Stomach (tissue), 19 donors: ENCODE results near the gene KHDC4. TPM values are rescaled to one million over a fixed set of nuclear protein-coding genes. Genes with fewer than 3 reads are reported as not detected.

Experiments used
- DNase-seq, 2 donors: peaks; one replicate each; pipeline versions ENCODE4 v3.0.0 to v3.0.0-alpha.2; 2013 to 2019
- H3K27ac ChIP-seq, 5 donors: fragments of 200-600 bp in 4 of 5; sonication (generic) in 4 of 5; one replicate each; pipeline ENCODE4 v1.5.1; 2013 to 2019; ENCODE audit warnings: mild to moderate bottlenecking in 1 of 5, moderate library complexity in 1 of 5
- H3K27me3 ChIP-seq, 3 donors: fragments of 200-600 bp; sonication (generic); one replicate each; pipeline ENCODE4 v1.5.1; 2017 to 2019; ENCODE audit warnings: mixed run types in 1 of 3
- H3K36me3 ChIP-seq, 4 donors: fragments of 200-600 bp; sonication (generic); 1 replicate in 3 of 4; 2 replicates in 1 of 4; pipeline ENCODE4 v1.5.1; 2016 to 2019
- H3K4me1 ChIP-seq, 4 donors: fragments of 200-600 bp; sonication (generic); one replicate each; pipeline ENCODE4 v1.5.1; 2016 to 2019
- H3K4me3 ChIP-seq, 4 donors: fragments of 200-600 bp; sonication (generic) in 3 of 4; one replicate each; pipeline ENCODE4 v1.5.1; 2016 to 2019; ENCODE audit warnings: mild to moderate bottlenecking in 1 of 4
- H3K9me3 ChIP-seq, 4 donors: fragments of 200-600 bp; sonication (generic); one replicate each; pipeline ENCODE4 v1.5.1; 2016 to 2019
- CTCF ChIP-seq, 7 experiments: fragments of 450-650 bp in 4 of 7; fragments of 200-600 bp in 3 of 7; sonication (generic) in 3 of 7; IDR thresholded peaks; one replicate each; pipeline ENCODE4 v1.5.1; 2016 to 2019; ENCODE audit warnings: antibody characterized with exemption in 7 of 7, control low read depth in 2 of 7, mild to moderate bottlenecking in 1 of 7
- EP300 ChIP-seq: sonication (generic); formaldehyde crosslinking; IDR thresholded peaks from one replicate; pipeline ENCODE4 v1.6.1; 2017; ENCODE audit warnings: antibody characterized with exemption
- POLR2A ChIP-seq, 4 donors: fragments of 450-650 bp; IDR thresholded peaks; one replicate each; pipeline ENCODE4 v1.6.1; 2016; ENCODE audit warnings: antibody characterized with exemption in 4 of 4, control low read depth in 2 of 4, mild to moderate bottlenecking in 1 of 4, moderate library complexity in 1 of 4
- POLR2AphosphoS5 ChIP-seq, 3 donors: sonication (generic); formaldehyde crosslinking; IDR thresholded peaks; one replicate each; pipeline ENCODE4 v1.6.1; 2016; ENCODE audit warnings: antibody characterized with exemption in 3 of 3
- WGBS, 5 donors: extraction: QIAGEN DNeasy Blood & Tissue Kit in 3 of 5; methylation state at CpG; one replicate each; pipeline versions ENCODE4 v1.1.5 to v1.1.7; 2013 to 2018; 5-methylcytosine and 5-hydroxymethylcytosine counted together
- intact Hi-C: fragments of 100-400 bp; cut with DNase I; formaldehyde crosslinking; loops from one replicate; pipeline ENCODE4 v1.15.1; 2023; ENCODE audit warnings: low total_unique reads
- long read RNA-seq, 10 donors: transcript quantifications; one replicate each; lab custom pipeline, GENCODE V29; 2026
- polyA plus RNA-seq, 3 donors: library from polyadenylated mRNA; stranded (reverse); fragments of 200-250 nt; gene quantifications; one replicate each; pipeline ENCODE4 v1.2.3, GENCODE V29; 2013
- total RNA-seq, 5 donors: library from RNA; depleted of rRNA; stranded (reverse); fragments of >200 nt; gene quantifications; one replicate each; pipeline versions ENCODE4 v1.1.0 to v1.2.3, GENCODE V29; 2014 to 2016
- donor health status: healthy with polysubstance abuse.
- donor health status: Bipolar disorder and iron deficiency.
- donor health status: healthy.

Gene KHDC4
- total RNA-seq (100 to 1,000 TPM in 2 of 5 donors, 10 to 100 TPM in 3; 49.2 to 126 (median 78.4) TPM), polyA plus RNA-seq (10 to 100 TPM in 1 of 3 donors, 1 to 10 TPM in 2; 4.9 to 26.1 (median 9.3) TPM)
- long read RNA-seq, donor 1: 0 reads
- long read RNA-seq, donor 2, full-length matches to known transcripts: 2 of 28 reads
- long read RNA-seq, donor 2, partial matches to known transcripts: 26 of 28 reads
- long read RNA-seq, donor 2, other reads (novel, unspliced or antisense): 0 of 28 reads
- long read RNA-seq, donor 3, partial matches to known transcripts: 0 of 4 reads
- long read RNA-seq, donor 3, other reads (novel, unspliced or antisense): 0 of 4 reads
- long read RNA-seq, donor 4: 0 reads
- long read RNA-seq, donor 5, partial matches to known transcripts: 0 of 2 reads
- long read RNA-seq, donor 5, other reads (novel, unspliced or antisense): 0 of 2 reads
- long read RNA-seq, donor 6: 0 reads
- long read RNA-seq, donor 7, partial matches to known transcripts: 0 of 4 reads
- long read RNA-seq, donor 7, other reads (novel, unspliced or antisense): 0 of 4 reads
- long read RNA-seq, donor 8, partial matches to known transcripts: 0 of 5 reads
- long read RNA-seq, donor 8, other reads (novel, unspliced or antisense): 0 of 5 reads
- long read RNA-seq, donor 9, partial matches to known transcripts: 0 of 1 reads
- long read RNA-seq, donor 9, other reads (novel, unspliced or antisense): 0 of 1 reads
- long read RNA-seq, donor 10, full-length matches to known transcripts: 2 of 2 reads
- long read RNA-seq, donor 10, partial matches to known transcripts: 0 of 2 reads
- long read RNA-seq, donor 10, other reads (novel, unspliced or antisense): 0 of 2 reads

- H3K4me3 ChIP-seq: peak within 1 kb of the TSS; percentile 74 to 92 (median 84)
- no peak for TF ChIP-seq EP300
- peak; percentile 96 to 100 (median 100) for TF ChIP-seq POLR2AphosphoS5 (IDR thresholded peaks at IDR 0.05)
- TF ChIP-seq POLR2A (IDR thresholded peaks at IDR 0.05): peak in 2 of 4 donors; percentile 96 to 97
- TF ChIP-seq CTCF (IDR thresholded peaks at IDR 0.05): peak in 1 of 7 experiments; percentile 24
- no peaks in the 10 kb centered on the region for H3K27me3 ChIP-seq
- 0 to 1% (median 0%) methylated on average over 48 to 50 of the region's 50 CpGs for WGBS, 5 donors
- peaks cover 44 to 66% (median 60%) of the 10 kb centered on the region in 4 donors for H3K4me1 ChIP-seq
- peak; percentile 97 to 100 for DNase-seq
- H3K9me3 ChIP-seq: no peaks in the 10 kb centered on the region
- H3K27ac ChIP-seq: peak within 1 kb of the TSS; percentile 94 to 99 (median 96)
- peaks cover 12 to 41% (median 38%) of the 10 kb centered on the region in 4 donors for H3K36me3 ChIP-seq
- intact Hi-C loops: no loop called here
Observed at GRCh38 chr1:155934097-155934935, at the start of gene KHDC4. Gene KHDC4, minus strand, starts transcription at chr1:155934413. Its CDS starts 40 bp downstream, at chr1:155934373.

GRCh38 chr1:155983191-155984024 lies 49.2 kb upstream of the KHDC4 start:
- H3K36me3 ChIP-seq: no peaks in the 10 kb centered on the region
- H3K27ac ChIP-seq: peak overlapping the region; percentile 42 to 98 (median 93)
- peaks cover 49 to 64% (median 54%) of the 10 kb centered on the region in 4 donors for H3K4me1 ChIP-seq
- DNase-seq: peak in 1 of 2 donors; percentile 91
- intact Hi-C loops: no loop called here
- H3K27me3 ChIP-seq: no peaks in the 10 kb centered on the region
- 0 to 59% (median 45%) methylated on average over 1 to 4 of the region's 4 CpGs for WGBS, 5 donors
- no peaks in the 10 kb centered on the region for H3K9me3 ChIP-seq
- TF ChIP-seq EP300 (no peak), CTCF (IDR thresholded peaks at IDR 0.05) (peak in 1 of 7 experiments; percentile 19), POLR2AphosphoS5 (IDR thresholded peaks at IDR 0.05) (peak in 1 of 3 donors; percentile 51)
- peak overlapping the region in 1 of 4 donors; percentile 32 for H3K4me3 ChIP-seq

- no peaks in the 10 kb centered on the region for H3K9me3 ChIP-seq
- WGBS, 5 donors: 66 to 83% (median 71%) methylated on average over 7 of the region's 7 CpGs
- peaks cover 53 to 66% (median 59%) of the 10 kb centered on the region in 4 donors for H3K4me1 ChIP-seq
- peak overlapping the region in 4 of 5 donors; percentile 91 to 98 (median 94) for H3K27ac ChIP-seq
- H3K36me3 ChIP-seq: no peaks in the 10 kb centered on the region
- no peak for DNase-seq
- intact Hi-C loops: no loop called here
- peak overlapping the region in 2 of 4 donors; percentile 2 to 32 for H3K4me3 ChIP-seq
- no peaks in the 10 kb centered on the region for H3K27me3 ChIP-seq
- TF ChIP-seq EP300 (no peak), CTCF (IDR thresholded peaks at IDR 0.05) (no peak), POLR2A (IDR thresholded peaks at IDR 0.05) (no peak), POLR2AphosphoS5 (IDR thresholded peaks at IDR 0.05) (no peak)
Observed at GRCh38 chr1:155982106-155982505, 47.9 kb upstream of the KHDC4 start.
